Gastroesophageal sphincter (tissue), 4 donors: Measurements from ENCODE around the gene TANC1. TPM values are rescaled to one million over a fixed set of nuclear protein-coding genes. Genes with fewer than 3 reads are reported as not detected.

Experiments used
- ATAC-seq: fragments of 150-250 bp; one replicate; pipeline ENCODE4 v1.9.1; 2016; ENCODE audit warnings: mild to moderate bottlenecking, moderate library complexity
- H3K27ac ChIP-seq, 4 donors: fragments of 200-600 bp; sonication (generic) in 3 of 4; 1 replicate in 3 of 4; 2 replicates in 1 of 4; pipeline ENCODE4 v1.5.1; 2016 to 2019
- H3K27me3 ChIP-seq: fragments of 200-600 bp; sonication (generic); one replicate; pipeline ENCODE4 v1.5.1; 2019
- H3K36me3 ChIP-seq, 2 donors: fragments of 200-600 bp; sonication (generic); one replicate each; pipeline ENCODE4 v1.5.1; 2019; ENCODE audit warnings: control low read depth in 1 of 2
- H3K4me1 ChIP-seq, 3 donors: fragments of 200-600 bp; sonication (generic); 1 replicate in 2 of 3; 2 replicates in 1 of 3; pipeline ENCODE4 v1.5.1; 2016 to 2019; ENCODE audit warnings: control low read depth in 2 of 3
- H3K4me3 ChIP-seq, 2 donors: fragments of 200-600 bp; sonication (generic); one replicate each; pipeline ENCODE4 v1.5.1; 2019; ENCODE audit warnings: mild to moderate bottlenecking in 1 of 2, moderate library complexity in 1 of 2
- H3K9me3 ChIP-seq, 3 donors: fragments of 200-600 bp; sonication (generic); one replicate each; pipeline ENCODE4 v1.5.1; 2017 to 2019; ENCODE audit warnings: control low read depth in 2 of 3
- CTCF ChIP-seq, 4 experiments: fragments of 200-600 bp in 2 of 4; fragments of 450-650 bp in 2 of 4; sonication (generic) in 1 of 4; IDR thresholded peaks; one replicate each; pipeline ENCODE4 v1.5.1; 2017 to 2019; ENCODE audit warnings: antibody characterized with exemption in 4 of 4, mild to moderate bottlenecking in 2 of 4, moderate library complexity in 2 of 4
- EP300 ChIP-seq: sonication (generic); formaldehyde crosslinking; IDR thresholded peaks from one replicate; pipeline ENCODE4 v1.6.1; 2017; ENCODE audit warnings: antibody characterized with exemption, mild to moderate bottlenecking
- POLR2A ChIP-seq, 2 donors: fragments of 450-650 bp; IDR thresholded peaks; one replicate each; pipeline ENCODE4 v1.6.1; 2017; ENCODE audit warnings: antibody characterized with exemption in 2 of 2, mild to moderate bottlenecking in 2 of 2, moderate library complexity in 1 of 2
- POLR2AphosphoS5 ChIP-seq: sonication (generic); formaldehyde crosslinking; IDR thresholded peaks from one replicate; pipeline ENCODE4 v1.6.1; 2017; ENCODE audit warnings: antibody characterized with exemption
- WGBS, 2 donors: methylation state at CpG; one replicate each; pipeline ENCODE4 v1.1.5; 2018; ENCODE audit warnings: low coverage in 1 of 2; 5-methylcytosine and 5-hydroxymethylcytosine counted together
- total RNA-seq, 4 donors: library from RNA; depleted of rRNA; stranded (reverse); fragments of >200 nt; gene quantifications; one replicate each; pipeline ENCODE4 v1.1.0, GENCODE V29; 2016

TANC1 gene
- total RNA-seq, 4 donors from 2014 or later: 37.4 to 66.5 (median 46.0) TPM

DNA sequence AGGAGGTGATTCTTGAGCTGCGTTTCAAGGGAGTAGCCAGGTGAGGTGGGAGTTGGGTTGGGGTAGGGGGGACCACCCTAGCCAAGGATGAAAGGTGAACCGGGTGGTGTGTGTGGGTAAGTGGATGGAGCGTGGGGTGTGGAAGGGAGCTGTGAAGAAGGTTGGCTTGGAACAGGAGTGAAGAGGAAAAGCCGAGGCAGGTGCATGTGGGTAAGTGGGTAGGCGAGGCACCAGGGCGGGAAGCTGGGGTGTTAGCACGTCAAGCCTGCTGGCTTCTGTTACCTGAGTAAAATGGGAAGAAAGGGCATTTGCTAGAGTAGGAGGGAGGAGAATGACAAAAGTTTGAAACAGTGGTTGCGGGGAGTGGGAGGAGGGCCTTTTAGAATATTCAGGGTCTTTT is 31.6 kb downstream of the TANC1 start:
- Histone ChIP-seq H3K27ac (peak overlapping the region in 1 of 4 donors; percentile 7), H3K27me3 (no peaks in the 10 kb centered on the region), H3K4me1 (peaks cover 0 to 71% (median 0%) of the 10 kb centered on the region in 3 donors), H3K9me3 (no peaks in the 10 kb centered on the region), H3K4me3 (no peak overlapping the region), H3K36me3 (peaks cover 0 to 17% of the 10 kb centered on the region in 2 donors)
- ATAC-seq: no peak
- TF ChIP-seq CTCF (IDR thresholded peaks at IDR 0.05) (no peak), EP300 (no peak), POLR2AphosphoS5 (no peak), POLR2A (IDR thresholded peaks at IDR 0.05) (no peak)
- 94 to 96% methylated on average over 7 of the region's 8 CpGs for WGBS, 2 donors

DNA sequence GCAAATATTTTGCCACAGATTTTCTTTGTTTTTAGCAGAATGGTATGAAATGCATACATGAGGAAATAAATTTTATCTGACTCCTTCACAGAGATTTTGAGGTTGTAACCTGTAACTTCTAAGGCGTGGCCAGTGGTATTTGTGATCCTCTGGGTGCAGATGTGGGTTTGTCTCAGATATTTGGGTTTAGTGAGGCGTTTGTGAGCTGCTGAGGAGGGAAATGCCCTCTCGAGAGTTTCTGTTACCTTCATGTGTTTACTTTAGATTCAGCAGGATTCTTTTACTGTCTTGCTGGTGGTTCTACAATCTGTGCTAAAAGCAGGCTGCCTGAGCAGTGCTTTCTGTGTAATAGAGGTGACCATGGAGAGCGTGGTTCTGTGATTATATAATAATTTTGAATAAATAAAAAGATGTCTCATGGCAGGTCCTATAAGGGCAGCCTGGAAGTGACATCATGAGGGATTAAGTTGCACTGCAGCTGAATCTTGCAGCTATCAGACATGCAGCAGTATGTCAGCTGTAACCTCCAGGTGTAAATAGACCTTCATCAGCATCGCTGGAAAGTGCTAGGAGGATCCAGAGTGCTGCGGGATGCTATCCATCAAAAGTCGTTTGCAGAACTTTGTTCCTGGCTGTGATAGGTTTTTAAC is 34.1 kb downstream of the TANC1 start:
- 29 to 50% methylated on average over 3 to 6 of the region's 7 CpGs for WGBS, 2 donors
- peaks cover 0 to 22% of the 10 kb centered on the region in 2 donors for H3K36me3 ChIP-seq
- peak overlapping the region in 3 of 4 donors; percentile 43 to 60 (median 54) for H3K27ac ChIP-seq
- no peak overlapping the region for H3K4me3 ChIP-seq
- no peaks in the 10 kb centered on the region for H3K27me3 ChIP-seq
- ATAC-seq: no peak
- peaks cover 0 to 47% (median 0%) of the 10 kb centered on the region in 3 donors for H3K4me1 ChIP-seq
- TF ChIP-seq EP300: no peak
- TF ChIP-seq POLR2A (IDR thresholded peaks at IDR 0.05): no peak
- TF ChIP-seq CTCF (IDR thresholded peaks at IDR 0.05): no peak
- peak; percentile 22 for TF ChIP-seq POLR2AphosphoS5
- no peaks in the 10 kb centered on the region for H3K9me3 ChIP-seq

- H3K27me3 ChIP-seq: no peaks in the 10 kb centered on the region
- peak overlapping the region in 2 of 4 donors; percentile 17 to 60 for H3K27ac ChIP-seq
- peaks cover 0 to 22% of the 10 kb centered on the region in 2 donors for H3K36me3 ChIP-seq
- no peak overlapping the region for H3K4me3 ChIP-seq
- H3K9me3 ChIP-seq: no peaks in the 10 kb centered on the region
- H3K4me1 ChIP-seq: peaks cover 0 to 39% (median 0%) of the 10 kb centered on the region in 3 donors
- WGBS, 2 donors: 100% methylated on average over 1 of the region's 13 CpGs; no CpG with 5 or more reads in 1 of the 2 donors
- TF ChIP-seq CTCF (IDR thresholded peaks at IDR 0.05): no peak
- no peak for TF ChIP-seq POLR2A (IDR thresholded peaks at IDR 0.05)
- TF ChIP-seq POLR2AphosphoS5: no peak
- TF ChIP-seq EP300: no peak
- no peak for ATAC-seq
Observed at GRCh38 chr2:159003555-159003954, 35.1 kb downstream of the TANC1 start.

GRCh38 chr2:159004849-159005248 is 36.4 kb downstream of the TANC1 start:
- no peaks in the 10 kb centered on the region for H3K27me3 ChIP-seq
- 96% methylated on average over 6 of the region's 6 CpGs; no CpG with 5 or more reads in 1 of the 2 donors for WGBS, 2 donors
- TF ChIP-seq EP300 (no peak), POLR2A (IDR thresholded peaks at IDR 0.05) (no peak), CTCF (IDR thresholded peaks at IDR 0.05) (no peak), POLR2AphosphoS5 (no peak)
- H3K36me3 ChIP-seq: peaks cover 0 to 22% of the 10 kb centered on the region in 2 donors
- H3K9me3 ChIP-seq: no peaks in the 10 kb centered on the region
- H3K4me1 ChIP-seq: peaks cover 0 to 28% (median 0%) of the 10 kb centered on the region in 3 donors
- no peak for ATAC-seq
- no peak overlapping the region for H3K4me3 ChIP-seq
- no peak overlapping the region for H3K27ac ChIP-seq

GRCh38 chr2:159009940-159010339 is 41.5 kb downstream of the TANC1 start:
- peaks cover 0 to 5% (median 0%) of the 10 kb centered on the region in 3 donors for H3K9me3 ChIP-seq
- WGBS, 2 donors: 79 to 80% methylated on average over 1 of the region's 1 CpG
- H3K4me3 ChIP-seq: no peak overlapping the region
- H3K27me3 ChIP-seq: no peaks in the 10 kb centered on the region
- H3K36me3 ChIP-seq: peaks cover 0 to 7% of the 10 kb centered on the region in 2 donors
- peaks cover 0 to 33% (median 3%) of the 10 kb centered on the region in 3 donors for H3K4me1 ChIP-seq
- no peak overlapping the region for H3K27ac ChIP-seq
- no peak for ATAC-seq
- no peak for TF ChIP-seq POLR2A (IDR thresholded peaks at IDR 0.05)
- no peak for TF ChIP-seq EP300
- TF ChIP-seq POLR2AphosphoS5: no peak
- TF ChIP-seq CTCF (IDR thresholded peaks at IDR 0.05): no peak
